RPMI8226 (cell line): Measurements from ENCODE around the gene ARPC4.
"Not testable (repeated sequence)": the region's sequence is repeated elsewhere in the genome, so short reads cannot be mapped to it uniquely, and the experiment has no call there.

Experiments
- DNase-seq: peaks from one replicate; pipeline ENCODE4 v3.0.0-alpha.2; 2015

Gene ARPC4

GRCh38 chr3:9770276-9770812 is 22.5 kb upstream of the ARPC4 start:
- no peak for DNase-seq

- DNase-seq = not testable (repeated sequence)
These were observed 21.9 kb upstream of the ARPC4 start for GRCh38 chr3:9771007-9771406.

GRCh38 chr3:9776896-9777693 is 15.8 kb upstream of the ARPC4 start:
- DNase-seq = no peak

- DNase-seq = no peak
These were observed 15.2 kb upstream of the ARPC4 start for GRCh38 chr3:9777694-9778021.

GRCh38 chr3:9778143-9779074 is 14.5 kb upstream of the ARPC4 start:
- no peak for DNase-seq

- DNase-seq = no peak
These were observed 13.7 kb upstream of the ARPC4 start for GRCh38 chr3:9779075-9779593.

- DNase-seq = no peak
These were observed 13.0 kb upstream of the ARPC4 start for GRCh38 chr3:9779721-9780457.

- DNase-seq = no peak
These were observed 12.4 kb upstream of the ARPC4 start for GRCh38 chr3:9780458-9780812.

GRCh38 chr3:9780910-9781309 is 12.0 kb upstream of the ARPC4 start:
- no peak for DNase-seq

- no peak for DNase-seq
These were observed 11.3 kb upstream of the ARPC4 start for GRCh38 chr3:9781551-9781950.

- no peak for DNase-seq
These were observed 10.8 kb upstream of the ARPC4 start for GRCh38 chr3:9781978-9782603.

- DNase-seq = peak; percentile 20
These were observed 10.1 kb upstream of the ARPC4 start for GRCh38 chr3:9782770-9783169.

GRCh38 chr3:9783954-9784353 is 8.9 kb upstream of the ARPC4 start:
- no peak for DNase-seq

GRCh38 chr3:9784965-9785364 is 7.9 kb upstream of the ARPC4 start:
- no peak for DNase-seq

GRCh38 chr3:9785602-9786001 is 7.3 kb upstream of the ARPC4 start:
- no peak for DNase-seq

- DNase-seq = no peak
These were observed 6.6 kb upstream of the ARPC4 start for GRCh38 chr3:9786209-9786739.

- no peak for DNase-seq
These were observed 5.8 kb upstream of the ARPC4 start for GRCh38 chr3:9786825-9787669.

- no peak for DNase-seq
These were observed 5.2 kb upstream of the ARPC4 start for GRCh38 chr3:9787714-9788113.

GRCh38 chr3:9791127-9791526 is 1.8 kb upstream of the ARPC4 start:
- DNase-seq = no peak

- DNase-seq = no peak
These were observed 985 bp upstream of the ARPC4 start for GRCh38 chr3:9791790-9792404.
